Astrocyte (in vitro differentiated cells and primary cell): ENCODE results near the gene SLC35F1. TPM values are rescaled to one million over a fixed set of nuclear protein-coding genes. Genes with fewer than 3 reads are reported as not detected.

Experiments
- DNase-seq: peaks from one replicate; pipeline ENCODE4 v3.0.0-alpha.2; 2010; ENCODE audit warnings: low read depth
- FAIRE-seq: peaks from 2 replicates; lab custom pipeline; 2011; peaks lifted over from hg19 to GRCh38; lab: Jason Lieb, UNC
- H2AFZ ChIP-seq: 2 replicates; pipeline ENCODE4 v1.6.0; 2012; ENCODE audit warnings: low read depth, low read length, inconsistent platforms
- H3K27ac ChIP-seq: 2 replicates; pipeline ENCODE4 v1.5.1; 2011; ENCODE audit warnings: low read depth, low read length, inconsistent platforms
- H3K27me3 ChIP-seq: 2 replicates; pipeline ENCODE4 v1.6.0; 2011; ENCODE audit warnings: low read length, inconsistent platforms; ENCODE audit not compliant: insufficient read depth
- H3K36me3 ChIP-seq: 2 replicates; pipeline ENCODE4 v1.5.1; 2011; ENCODE audit warnings: low read length, inconsistent platforms; ENCODE audit not compliant: insufficient read depth
- H3K4me1 ChIP-seq: 2 replicates; pipeline ENCODE4 v1.5.1; 2011; ENCODE audit warnings: low read length, inconsistent platforms; ENCODE audit not compliant: insufficient read depth
- H3K4me2 ChIP-seq: 2 replicates; pipeline ENCODE4 v1.6.0; 2012; ENCODE audit warnings: low read length, inconsistent platforms
- H3K4me3 ChIP-seq: 2 replicates; pipeline ENCODE4 v1.5.1; 2011; ENCODE audit warnings: low read depth, mild to moderate bottlenecking, low read length, inconsistent platforms; ENCODE audit not compliant: insufficient read depth
- H3K79me2 ChIP-seq: 2 replicates; pipeline ENCODE4 v1.6.0; 2012; ENCODE audit warnings: mild to moderate bottlenecking, low read length, inconsistent platforms; ENCODE audit not compliant: insufficient read depth
- H3K9ac ChIP-seq: 2 replicates; pipeline ENCODE4 v1.6.0; 2012; ENCODE audit warnings: mild to moderate bottlenecking, low read length, inconsistent platforms
- H3K9me3 ChIP-seq: 2 replicates; pipeline ENCODE4 v1.5.1; 2012; ENCODE audit warnings: low read depth, mild to moderate bottlenecking, low read length, inconsistent platforms; ENCODE audit not compliant: insufficient read depth
- H4K20me1 ChIP-seq: 2 replicates; pipeline ENCODE4 v1.6.0; 2012; ENCODE audit warnings: low read length, inconsistent platforms; ENCODE audit not compliant: insufficient read depth
- H3K27ac Mint-ChIP-seq: one replicate; pipeline ENCODE4 v1.8.0; 2021; ENCODE audit warnings: mild to moderate bottlenecking, mixed read lengths; ENCODE audit not compliant: unreplicated experiment
- H3K27me3 Mint-ChIP-seq: one replicate; pipeline ENCODE4 v1.8.0; 2021; ENCODE audit warnings: low read depth, mixed read lengths; ENCODE audit not compliant: unreplicated experiment
- H3K36me3 Mint-ChIP-seq: one replicate; pipeline ENCODE4 v1.8.0; 2021; ENCODE audit warnings: low read depth, mixed read lengths; ENCODE audit not compliant: unreplicated experiment
- H3K4me1 Mint-ChIP-seq: one replicate; pipeline ENCODE4 v1.8.0; 2021; ENCODE audit warnings: low read depth, mixed read lengths; ENCODE audit not compliant: unreplicated experiment
- H3K4me3 Mint-ChIP-seq: one replicate; pipeline ENCODE4 v1.8.0; 2021; ENCODE audit warnings: mild to moderate bottlenecking, moderate library complexity, mixed read lengths; ENCODE audit not compliant: unreplicated experiment
- H3K9me3 Mint-ChIP-seq: one replicate; pipeline ENCODE4 v1.8.0; 2021; ENCODE audit warnings: mild to moderate bottlenecking, mixed read lengths; ENCODE audit not compliant: unreplicated experiment
- CTCF ChIP-seq: IDR thresholded peaks from 2 replicates; pipeline ENCODE4 v1.5.1; 2011; ENCODE audit warnings: low read depth, mild to moderate bottlenecking, inconsistent platforms, low read length, moderate library complexity; ENCODE audit not compliant: insufficient read depth
- EZH2 ChIP-seq: IDR thresholded peaks from 2 replicates; pipeline ENCODE4 v1.6.1; 2012; ENCODE audit warnings: mild to moderate bottlenecking, low read length, inconsistent platforms; ENCODE audit not compliant: insufficient read depth
- total RNA-seq: library from RNA; stranded (reverse); gene quantifications from 2 replicates; pipeline ENCODE4 v1.2.1, GENCODE V29; 2021

Gene SLC35F1
- total RNA-seq, 1 donor from 2014 or later: 1.0 TPM

- no peaks in the 10 kb centered on the region for H3K27me3 ChIP-seq
- H3K4me1 ChIP-seq: no peaks in the 10 kb centered on the region
- no peaks in the 10 kb centered on the region for H4K20me1 ChIP-seq
- H3K9ac ChIP-seq: no peak overlapping the region
- H3K4me2 ChIP-seq: no peak overlapping the region
- no peak overlapping the region for H2AFZ ChIP-seq
- Mint-ChIP-seq H3K27ac (no peak overlapping the region), H3K36me3 (no peaks in the 10 kb centered on the region), H3K9me3 (no peaks in the 10 kb centered on the region), H3K4me3 (no peak overlapping the region), H3K27me3 (no peaks in the 10 kb centered on the region), H3K4me1 (peaks cover 1% of the 10 kb centered on the region)
- no peaks in the 10 kb centered on the region for H3K79me2 ChIP-seq
- no peaks in the 10 kb centered on the region for H3K9me3 ChIP-seq
- H3K36me3 ChIP-seq: no peaks in the 10 kb centered on the region
- DNase-seq (no peak), FAIRE-seq (no peak)
- no peak overlapping the region for H3K4me3 ChIP-seq
- TF ChIP-seq CTCF (no peak), EZH2 (no peak)
- no peak overlapping the region for H3K27ac ChIP-seq
These were observed 245.5 kb downstream of the SLC35F1 start for GRCh38 chr6:118152524-118152923.

GRCh38 chr6:118161343-118161742 is 254.3 kb downstream of the SLC35F1 start:
- Histone ChIP-seq H3K27ac (no peak overlapping the region), H3K9me3 (no peaks in the 10 kb centered on the region), H4K20me1 (no peaks in the 10 kb centered on the region), H3K4me2 (no peak overlapping the region), H3K4me3 (no peak overlapping the region), H3K9ac (no peak overlapping the region), H2AFZ (no peak overlapping the region), H3K4me1 (no peaks in the 10 kb centered on the region), H3K27me3 (no peaks in the 10 kb centered on the region), H3K79me2 (no peaks in the 10 kb centered on the region), H3K36me3 (no peaks in the 10 kb centered on the region)
- no peak for DNase-seq
- H3K36me3 Mint-ChIP-seq: no peaks in the 10 kb centered on the region
- peaks cover 6% of the 10 kb centered on the region for H3K4me1 Mint-ChIP-seq
- H3K27ac Mint-ChIP-seq: no peak overlapping the region
- TF ChIP-seq CTCF: no peak
- H3K27me3 Mint-ChIP-seq: no peaks in the 10 kb centered on the region
- FAIRE-seq: no peak
- H3K4me3 Mint-ChIP-seq: no peak overlapping the region
- H3K9me3 Mint-ChIP-seq: no peaks in the 10 kb centered on the region

GRCh38 chr6:118163542-118163941 is 256.5 kb downstream of the SLC35F1 start:
- H3K4me1 Mint-ChIP-seq: peaks cover 6% of the 10 kb centered on the region
- H3K4me3 Mint-ChIP-seq: no peak overlapping the region
- H3K9me3 Mint-ChIP-seq: no peaks in the 10 kb centered on the region
- H3K27me3 Mint-ChIP-seq: no peaks in the 10 kb centered on the region
- TF ChIP-seq EZH2 (no peak), CTCF (no peak)
- no peak overlapping the region for H3K4me2 ChIP-seq
- no peaks in the 10 kb centered on the region for H4K20me1 ChIP-seq
- H3K36me3 Mint-ChIP-seq: no peaks in the 10 kb centered on the region
- no peak overlapping the region for H3K27ac ChIP-seq
- no peaks in the 10 kb centered on the region for H3K9me3 ChIP-seq
- no peak overlapping the region for H2AFZ ChIP-seq
- DNase-seq (no peak), FAIRE-seq (no peak)
- H3K27ac Mint-ChIP-seq: no peak overlapping the region
- H3K27me3 ChIP-seq: no peaks in the 10 kb centered on the region
- no peaks in the 10 kb centered on the region for H3K79me2 ChIP-seq
- no peak overlapping the region for H3K9ac ChIP-seq
- H3K4me3 ChIP-seq: no peak overlapping the region
- no peaks in the 10 kb centered on the region for H3K4me1 ChIP-seq
- H3K36me3 ChIP-seq: no peaks in the 10 kb centered on the region
